ENCODE data around the gene KDM4F.

The KDM4F gene

GRCh38 chr11:95066716-95067038 lies 17.5 kb downstream of the KDM4F start, which contains the start of gene SRSF8:
Gene SRSF8, plus strand, starts transcription at chr11:95066919. Its CDS starts 308 bp downstream, at chr11:95067227.
- DNase-seq: peak in 1 of 2 donors; percentile 23

DNA sequence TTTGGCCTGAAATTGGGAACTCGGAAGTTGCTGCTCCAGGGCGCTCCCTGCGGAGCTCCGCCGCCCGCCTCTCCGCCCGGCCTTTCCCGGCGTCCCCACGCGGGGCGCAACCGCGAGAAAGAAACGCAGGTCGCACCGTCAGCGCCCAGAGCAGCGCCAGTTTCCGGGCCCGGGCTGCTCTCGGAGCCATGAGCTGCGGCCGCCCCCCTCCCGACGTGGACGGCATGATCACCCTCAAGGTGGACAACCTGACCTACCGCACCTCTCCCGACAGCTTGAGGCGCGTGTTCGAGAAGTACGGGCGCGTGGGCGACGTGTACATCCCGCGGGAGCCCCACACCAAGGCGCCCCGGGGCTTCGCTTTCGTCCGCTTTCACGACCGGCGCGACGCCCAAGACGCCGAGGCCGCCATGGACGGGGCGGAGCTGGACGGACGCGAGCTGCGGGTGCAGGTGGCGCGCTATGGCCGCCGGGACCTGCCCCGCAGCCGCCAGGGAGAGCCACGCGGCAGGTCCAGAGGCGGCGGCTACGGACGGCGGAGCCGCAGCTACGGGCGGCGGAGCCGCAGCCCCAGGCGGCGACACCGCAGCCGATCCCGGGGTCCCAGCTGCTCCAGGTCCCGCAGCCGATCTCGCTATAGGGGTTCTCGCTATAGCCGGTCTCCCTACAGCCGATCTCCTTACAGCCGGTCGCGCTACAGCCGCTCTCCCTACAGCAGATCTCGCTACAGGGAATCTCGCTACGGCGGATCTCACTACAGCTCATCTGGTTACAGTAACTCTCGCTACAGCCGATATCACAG lies 18.0 kb downstream of the KDM4F start:
- peak; percentile 46 to 57 for DNase-seq

- peak in 1 of 2 donors; percentile 13 for DNase-seq
Observed at GRCh38 chr11:95067841-95068219, 18.6 kb downstream of the KDM4F start.

DNA sequence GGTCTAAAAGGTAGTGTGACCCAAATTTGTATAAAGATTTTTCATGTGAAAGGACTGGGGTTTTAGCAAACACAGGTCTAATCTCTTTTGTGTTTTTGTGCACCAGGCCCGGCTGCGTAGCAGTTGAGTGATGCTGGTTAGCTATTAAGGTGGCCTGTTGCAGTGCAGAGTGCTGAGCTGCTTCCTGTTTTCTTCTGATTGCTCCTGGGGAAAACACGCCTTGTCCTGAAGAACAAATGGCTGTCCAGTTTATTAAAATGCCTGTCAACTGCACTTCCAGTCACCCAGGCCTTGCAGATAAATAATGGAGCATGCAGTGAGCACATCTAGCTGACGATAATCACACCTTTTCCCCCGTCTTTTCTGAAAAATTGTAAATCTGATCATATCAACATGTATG lies 19.3 kb downstream of the KDM4F start:
- DNase-seq: peak in 1 of 2 donors; percentile 68

DNA sequence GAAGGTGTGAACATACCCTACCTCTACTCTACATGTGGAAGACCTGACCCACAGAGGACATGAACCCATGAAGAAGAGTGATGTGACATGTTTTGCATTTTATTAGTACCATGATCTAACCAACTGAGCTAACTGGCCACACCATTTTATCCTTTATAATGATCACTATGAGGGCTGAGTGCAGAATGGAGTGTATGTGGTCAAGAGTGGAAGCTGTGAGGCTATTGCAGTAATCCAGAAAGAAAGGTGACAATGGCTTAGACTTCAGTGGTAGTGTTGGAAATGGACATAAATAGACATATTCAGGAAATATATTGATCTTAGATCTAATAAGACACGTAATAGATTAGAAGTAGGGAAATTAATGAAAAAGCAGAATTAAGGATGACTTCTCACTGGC lies 21.2 kb downstream of the KDM4F start:
- DNase-seq: no peak

DNA sequence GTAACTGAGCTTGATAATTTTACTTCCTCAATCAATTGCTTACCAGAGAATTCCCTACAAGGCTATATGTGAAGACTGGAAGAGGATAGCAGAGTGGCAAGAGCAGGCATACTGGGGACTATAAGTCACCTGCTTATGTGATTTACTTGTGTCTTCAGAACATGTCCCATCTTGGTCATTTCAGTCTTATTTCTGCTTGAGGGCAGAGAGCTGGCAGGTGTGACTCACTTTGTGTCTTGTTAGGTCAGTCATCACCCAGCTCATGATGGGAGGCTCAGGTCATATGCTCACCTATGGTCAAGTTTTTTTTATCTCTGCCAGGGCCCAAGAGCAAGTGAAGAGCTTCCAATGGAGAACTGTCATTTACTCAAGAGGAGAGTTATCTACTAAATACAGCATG lies 23.7 kb downstream of the KDM4F start:
- DNase-seq: no peak

DNA sequence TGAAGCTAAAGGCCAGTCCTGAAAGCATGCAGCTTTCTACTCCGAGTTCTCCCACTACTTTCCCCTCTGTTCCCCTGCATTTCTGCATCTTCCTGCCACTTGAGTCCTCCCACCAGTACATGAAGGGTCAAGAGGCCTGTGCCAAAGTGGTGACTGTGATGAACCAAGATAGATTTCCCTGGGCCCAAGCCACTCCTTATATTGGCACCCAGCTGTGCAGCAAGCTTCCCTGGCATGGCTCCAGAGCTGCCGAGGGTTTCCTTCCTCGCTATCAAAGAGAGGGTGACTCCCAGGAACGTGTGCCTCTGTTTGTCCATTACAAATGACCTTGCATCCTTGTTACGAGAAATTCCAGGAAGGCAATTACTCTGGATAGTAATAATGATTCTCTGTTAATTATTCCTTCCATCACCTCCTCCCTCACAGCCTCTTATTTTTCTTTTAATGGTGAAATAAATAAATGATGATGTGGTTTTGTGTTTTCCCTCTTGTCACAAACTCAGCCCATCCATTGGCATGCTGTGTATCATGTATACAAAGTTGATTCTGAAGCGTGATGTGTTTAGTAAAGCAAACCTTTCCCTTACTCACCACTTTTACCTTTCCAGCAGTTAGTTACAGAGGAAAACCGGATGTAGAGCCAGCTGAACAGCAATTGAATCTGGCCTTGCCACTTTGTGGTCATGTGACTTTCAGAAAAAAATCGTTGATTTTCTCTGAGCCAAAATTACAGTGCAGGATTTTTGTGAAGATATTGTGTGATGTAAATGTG lies 25.8 kb downstream of the KDM4F start:
- no peak for DNase-seq

- peak in 1 of 2 donors; percentile 22 for DNase-seq
Observed at GRCh38 chr11:95076416-95076815, 27.2 kb downstream of the KDM4F start.

DNA sequence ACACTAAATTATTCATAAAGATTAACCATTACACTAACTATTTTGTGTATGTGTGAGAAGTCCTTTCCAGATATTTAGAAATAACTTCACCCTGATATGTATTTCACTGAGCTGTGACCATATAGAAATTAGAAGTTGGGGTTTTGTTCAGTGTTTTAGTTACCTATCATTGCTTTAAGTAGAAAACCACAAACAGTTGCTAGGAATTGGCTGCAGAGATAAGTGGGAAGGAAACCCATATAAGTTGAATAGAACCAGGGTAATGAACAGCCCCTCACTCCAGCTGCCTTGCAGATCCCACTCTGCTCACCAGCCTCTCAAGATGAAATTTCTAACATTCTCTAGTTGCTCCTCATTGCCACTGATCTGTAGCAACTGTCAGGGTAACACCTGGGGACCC lies 27.8 kb downstream of the KDM4F start:
- no peak for DNase-seq

DNA sequence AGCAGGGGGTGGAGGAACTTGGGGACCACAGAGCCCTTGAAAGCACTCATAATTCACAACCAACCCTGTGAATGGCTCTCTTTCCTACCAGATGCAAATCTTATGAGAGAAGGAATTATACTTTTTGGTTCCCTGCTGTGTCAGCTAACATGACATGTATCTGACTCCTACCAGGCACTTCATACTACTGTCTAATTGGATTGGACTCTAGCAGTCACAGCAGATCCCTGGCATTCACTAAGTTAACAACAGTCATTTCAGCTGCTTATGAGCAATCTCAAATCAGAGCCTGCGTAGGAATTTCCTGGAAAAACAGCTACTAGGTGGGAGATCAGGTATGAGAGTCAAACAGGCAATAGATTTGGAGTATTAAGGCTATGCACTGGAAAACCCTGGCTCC lies 29.3 kb downstream of the KDM4F start:
- no peak for DNase-seq

- DNase-seq: no peak
Observed at GRCh38 chr11:95081010-95081409, 31.8 kb downstream of the KDM4F start.

DNA sequence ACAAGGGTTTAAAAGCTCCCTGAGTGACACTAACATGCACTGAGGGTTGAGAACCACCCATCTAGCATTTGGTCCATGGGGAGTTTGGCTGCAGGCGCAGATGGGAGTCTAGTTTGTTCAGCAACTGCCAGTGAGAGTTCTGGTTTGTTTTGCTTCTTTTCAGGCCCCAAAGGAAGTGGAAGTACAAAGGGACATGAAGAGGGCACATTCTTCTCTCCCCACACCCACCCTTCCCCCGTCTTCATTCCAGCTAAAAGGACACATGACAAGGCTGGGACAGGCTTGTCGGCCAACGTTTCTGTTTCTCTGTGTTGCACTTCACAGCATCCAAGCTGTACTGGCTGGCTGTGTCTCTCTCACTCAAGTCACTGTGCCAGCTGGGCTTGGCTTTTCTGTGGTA lies 32.2 kb downstream of the KDM4F start:
- DNase-seq: no peak

GRCh38 chr11:95082576-95083001 lies 33.4 kb downstream of the KDM4F start:
- DNase-seq: no peak

DNA sequence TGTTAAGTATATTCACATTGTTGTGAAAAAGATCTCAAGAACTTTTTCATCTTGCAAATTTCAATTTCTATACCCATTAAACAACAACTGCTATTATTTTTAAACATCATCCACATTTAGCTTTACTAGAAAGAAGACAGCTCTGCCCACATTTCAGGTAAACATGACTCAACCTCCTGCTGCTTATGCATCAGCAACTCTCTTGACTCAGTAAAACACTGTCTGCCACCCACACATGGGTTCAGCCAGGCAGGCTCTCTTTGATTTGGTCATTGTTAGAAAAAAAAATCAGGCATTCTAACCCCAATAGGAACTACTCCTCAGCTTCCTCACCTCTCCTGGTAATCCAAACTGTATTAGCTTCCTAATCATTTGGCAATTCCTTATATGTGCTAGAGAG lies 35.3 kb downstream of the KDM4F start:
- DNase-seq: no peak

- no peak for DNase-seq
Observed at GRCh38 chr11:95085117-95085816, 36.0 kb downstream of the KDM4F start.

- DNase-seq: no peak
Observed at GRCh38 chr11:95086151-95086550, 36.9 kb downstream of the KDM4F start.

DNA sequence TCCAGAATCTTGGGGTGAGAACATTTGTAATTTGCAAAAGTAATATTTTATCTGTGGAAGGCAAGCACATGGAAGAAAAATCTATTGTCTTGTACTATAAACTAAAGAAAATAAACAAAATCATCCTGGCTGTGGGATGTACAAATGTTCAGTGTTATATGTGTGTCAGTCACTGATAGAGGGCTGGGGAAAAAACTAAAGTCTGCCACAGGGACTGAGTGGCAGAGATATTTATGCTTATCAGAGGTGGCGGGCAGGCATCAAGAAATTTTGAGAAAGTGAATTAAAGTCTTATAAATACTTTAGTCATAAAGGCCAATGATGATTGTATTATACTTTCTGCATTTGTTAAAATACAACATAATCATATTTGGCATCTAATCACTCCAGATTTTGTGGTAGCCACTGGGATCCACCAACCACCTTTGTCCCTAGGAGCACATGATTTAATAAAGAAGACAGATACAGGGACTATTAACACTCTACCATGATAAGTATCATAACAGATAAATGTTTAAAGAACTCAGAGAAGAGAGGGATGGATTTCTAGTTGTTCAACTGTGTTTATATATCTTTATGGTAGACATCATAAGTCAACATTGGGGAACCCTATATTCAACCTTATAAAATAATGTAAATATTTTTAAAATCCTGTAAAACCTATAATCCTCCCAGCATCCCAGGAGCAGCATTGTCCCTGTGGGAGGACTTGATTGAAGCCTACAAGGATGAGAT lies 37.8 kb downstream of the KDM4F start:
- no peak for DNase-seq

- DNase-seq: peak in 1 of 2 donors; percentile 49
Observed at GRCh38 chr11:95088946-95089619, 39.9 kb downstream of the KDM4F start.

- DNase-seq: peak; percentile 71 to 76
Observed at GRCh38 chr11:95089620-95090542, 40.7 kb downstream of the KDM4F start, which contains the start of gene ENDOD1. Gene ENDOD1, plus strand, starts transcription at chr11:95089846. Its CDS starts 82 bp downstream, at chr11:95089928.

DNA sequence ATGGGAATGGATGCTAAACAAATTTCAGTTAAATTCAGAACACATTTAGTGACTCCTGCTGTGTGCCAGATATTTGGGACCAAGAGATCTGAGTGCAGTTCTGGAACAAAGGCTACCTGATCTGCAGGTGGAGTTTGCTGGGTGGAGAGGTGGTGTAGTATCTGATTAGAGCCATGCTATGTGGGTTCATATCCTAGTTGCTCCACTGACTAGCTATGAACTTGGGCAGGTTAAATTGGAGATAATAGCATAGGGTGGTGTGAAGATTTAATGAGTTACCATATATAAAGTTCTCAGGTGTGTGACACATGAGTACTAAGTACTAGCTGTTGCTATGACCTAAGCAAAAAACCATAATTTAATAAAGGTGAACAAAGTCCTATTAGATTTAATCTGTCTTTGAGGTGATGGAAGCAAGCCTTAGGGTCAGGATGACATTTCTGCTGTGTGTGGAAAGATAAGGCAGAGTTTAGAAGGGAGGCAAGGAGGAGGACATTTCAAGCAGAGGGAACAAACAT lies 42.5 kb downstream of the KDM4F start:
- DNase-seq: no peak

Data from bone marrow (tissue), 2 donors.